Activated CD8-positive, alpha-beta T cell treated with anti-CD3 and anti-CD28 coated beads, Interleukin-2, amount 10 ng/mL, durations not matched to agents 7 days and 5 days (primary cell): ENCODE results near the gene EPHA6. TPM values are rescaled to one million over a fixed set of nuclear protein-coding genes. Genes with fewer than 3 reads are reported as not detected.

ENCODE experiments used
- ATAC-seq: fragments of 150-1000 bp; cut with Tn5 transposase; one replicate; pipeline ENCODE4 v1.10.0; 2021; ENCODE audit warnings: moderate library complexity
- CTCF ChIA-PET: fragments of 350-600 bp; sonication (Branson Sonifier 250); formaldehyde crosslinking; loops from one replicate; lab custom pipeline; 2021; ENCODE audit warnings: antibody characterized with exemption; lab: Charles Lee
- POLR2A ChIA-PET: fragments of 350-600 bp; sonication (Branson Sonifier 250); formaldehyde crosslinking; loops from one replicate; lab custom pipeline; 2021; ENCODE audit warnings: antibody characterized with exemption; lab: Charles Lee
- DNase-seq: peaks from one replicate; pipeline ENCODE4 v3.0.0-alpha.2; 2020
- H3K27ac Mint-ChIP-seq: one replicate; pipeline ENCODE4 v1.8.0; 2021; ENCODE audit warnings: mild to moderate bottlenecking, mixed read lengths
- H3K27me3 Mint-ChIP-seq: one replicate; pipeline ENCODE4 v1.8.0; 2021; ENCODE audit warnings: low read depth, mixed read lengths
- H3K36me3 Mint-ChIP-seq: one replicate; pipeline ENCODE4 v1.8.0; 2021; ENCODE audit warnings: low read depth, mixed read lengths
- H3K4me1 Mint-ChIP-seq: one replicate; pipeline ENCODE4 v1.8.0; 2021; ENCODE audit warnings: low read depth, mixed read lengths
- H3K4me3 Mint-ChIP-seq: one replicate; pipeline ENCODE4 v1.8.0; 2021; ENCODE audit warnings: mild to moderate bottlenecking, mixed read lengths
- H3K9me3 Mint-ChIP-seq: one replicate; pipeline ENCODE4 v1.8.0; 2022; ENCODE audit warnings: mixed read lengths; ENCODE audit not compliant: insufficient read depth
- total RNA-seq, 2 experiments: library from RNA; stranded (reverse); gene quantifications; one replicate each; pipeline ENCODE4 v1.2.3, GENCODE V29; 2021

EPHA6 gene
- total RNA-seq, 2 experiments from 2014 or later, result not detected

DNA sequence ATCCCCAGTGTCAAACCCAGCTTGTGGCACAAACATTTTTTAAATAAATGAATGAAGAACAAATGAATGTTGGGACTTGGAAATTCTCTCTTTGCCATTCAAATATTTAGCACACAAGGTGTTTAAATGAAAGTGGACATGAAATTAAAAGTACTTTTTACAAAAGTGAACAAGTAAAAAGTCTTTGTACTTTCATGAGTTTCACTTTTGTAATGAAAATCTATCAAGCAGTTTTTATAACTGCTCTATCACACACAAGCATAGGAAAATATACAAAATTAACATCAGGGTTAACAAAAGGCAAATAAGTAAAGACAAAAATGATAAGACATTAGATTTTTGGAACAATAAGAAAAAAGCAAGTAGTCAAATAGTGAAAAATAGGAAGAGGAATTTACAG is 866.3 kb downstream of the EPHA6 start:
- Mint-ChIP-seq H3K9me3 (no peaks in the 10 kb centered on the region), H3K4me3 (no peak overlapping the region), H3K27me3 (peaks cover 3% of the 10 kb centered on the region), H3K4me1 (no peaks in the 10 kb centered on the region), H3K27ac (no peak overlapping the region), H3K36me3 (no peaks in the 10 kb centered on the region)
- ChIA-PET POLR2A (no interaction called here), CTCF (no interaction called here)
- no peak for ATAC-seq
- no peak for DNase-seq

DNA sequence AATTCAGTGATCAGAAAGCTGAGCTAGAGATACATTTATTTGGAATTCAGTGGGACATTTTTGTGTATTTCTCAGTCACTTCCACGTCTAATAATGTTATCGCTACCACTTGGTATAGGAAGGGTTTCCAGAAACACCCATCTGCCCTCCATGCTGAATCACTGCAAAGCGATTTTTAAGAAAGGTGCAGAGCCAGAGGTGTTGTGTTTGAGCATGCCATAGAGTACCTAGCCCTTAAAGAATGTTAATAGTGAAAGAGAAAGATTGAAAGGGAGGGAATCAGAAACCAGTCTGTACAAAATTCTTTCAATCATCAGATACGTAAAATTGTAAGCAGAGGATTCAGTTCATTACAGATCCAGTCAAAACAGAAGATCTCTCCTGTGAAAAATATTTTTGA is 870.1 kb downstream of the EPHA6 start:
- no peak overlapping the region for H3K27ac Mint-ChIP-seq
- no peaks in the 10 kb centered on the region for H3K9me3 Mint-ChIP-seq
- CTCF ChIA-PET, result no interaction called here
- H3K27me3 Mint-ChIP-seq, result no peaks in the 10 kb centered on the region
- no peak for ATAC-seq
- H3K4me3 Mint-ChIP-seq, result no peak overlapping the region
- POLR2A ChIA-PET, result no interaction called here
- H3K36me3 Mint-ChIP-seq, result no peaks in the 10 kb centered on the region
- DNase-seq, result no peak
- no peaks in the 10 kb centered on the region for H3K4me1 Mint-ChIP-seq

DNA sequence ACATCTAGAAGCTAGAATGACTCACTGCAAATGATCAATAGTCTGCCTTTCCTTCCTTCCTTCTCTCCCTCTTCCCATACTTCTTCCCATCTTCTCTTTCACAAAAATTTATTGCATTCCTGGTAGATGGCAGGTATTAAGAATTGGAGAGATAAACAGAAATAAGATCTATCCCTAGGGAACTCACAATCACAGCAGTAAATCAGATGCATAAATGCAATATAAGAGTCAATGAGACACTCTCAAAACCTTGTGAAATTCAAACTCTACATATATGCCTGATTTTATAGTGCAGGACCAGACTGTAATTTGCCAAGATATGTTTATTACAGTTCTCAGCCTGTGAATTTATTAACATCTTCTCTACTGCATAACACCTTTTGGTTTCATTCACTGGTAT is 871.9 kb downstream of the EPHA6 start:
- H3K36me3 Mint-ChIP-seq, result no peaks in the 10 kb centered on the region
- ChIA-PET POLR2A (no interaction called here), CTCF (interaction anchor here (1.0 kb wide), 1 partner anchor 33 kb away, joined by 3 read pairs; no protein-coding TSS in a partner anchor)
- no peak for ATAC-seq
- no peak overlapping the region for H3K27ac Mint-ChIP-seq
- H3K4me3 Mint-ChIP-seq, result no peak overlapping the region
- no peaks in the 10 kb centered on the region for H3K9me3 Mint-ChIP-seq
- DNase-seq, result no peak
- H3K4me1 Mint-ChIP-seq, result no peaks in the 10 kb centered on the region
- no peaks in the 10 kb centered on the region for H3K27me3 Mint-ChIP-seq

DNA sequence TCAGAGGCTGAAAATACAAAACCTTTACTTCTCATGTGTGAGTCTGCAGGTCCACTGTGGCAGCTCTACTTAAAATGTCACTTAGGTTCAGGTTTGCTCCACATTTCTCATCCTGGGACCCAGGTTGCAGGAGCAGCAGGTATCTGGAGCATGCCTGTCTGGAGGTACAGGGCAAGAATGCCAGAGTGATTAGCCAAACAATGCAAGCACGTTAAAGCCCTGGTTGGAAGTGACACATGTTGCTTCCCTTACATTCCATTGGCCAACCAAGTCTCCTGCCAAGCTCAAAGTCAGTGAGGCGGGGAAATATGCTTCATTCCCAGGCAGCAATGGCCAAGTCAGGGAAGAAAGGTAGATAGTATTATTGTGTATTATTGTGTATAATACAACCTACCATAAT is 873.3 kb downstream of the EPHA6 start:
- ChIA-PET POLR2A (no interaction called here), CTCF (no interaction called here)
- no peak for DNase-seq
- Mint-ChIP-seq H3K36me3 (no peaks in the 10 kb centered on the region), H3K4me1 (no peaks in the 10 kb centered on the region), H3K27me3 (no peaks in the 10 kb centered on the region), H3K4me3 (no peak overlapping the region), H3K9me3 (no peaks in the 10 kb centered on the region), H3K27ac (no peak overlapping the region)
- no peak for ATAC-seq

DNA sequence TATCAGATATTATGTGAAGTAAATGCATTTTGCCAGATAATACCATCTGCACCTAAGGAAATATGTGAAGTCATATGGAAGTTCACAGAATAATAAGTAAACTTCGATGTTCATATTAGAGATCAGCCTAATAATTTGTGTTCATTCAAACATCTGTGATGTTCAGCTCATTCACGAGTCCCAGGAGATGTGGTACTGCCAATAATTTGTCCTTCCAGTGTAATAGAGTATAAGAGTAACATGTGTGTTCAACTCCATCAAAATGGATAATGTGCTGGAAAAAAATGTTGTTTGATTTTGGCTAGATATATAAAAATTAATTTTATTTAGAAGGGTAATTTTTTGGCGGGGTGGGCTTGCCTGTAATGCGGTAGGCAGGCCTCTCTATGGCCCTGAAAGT is 874.7 kb downstream of the EPHA6 start:
- Mint-ChIP-seq H3K36me3 (no peaks in the 10 kb centered on the region), H3K4me1 (no peaks in the 10 kb centered on the region), H3K27ac (no peak overlapping the region), H3K4me3 (no peak overlapping the region), H3K27me3 (no peaks in the 10 kb centered on the region), H3K9me3 (no peaks in the 10 kb centered on the region)
- ATAC-seq (no peak), DNase-seq (no peak)
- ChIA-PET CTCF (no interaction called here), POLR2A (no interaction called here)

DNA sequence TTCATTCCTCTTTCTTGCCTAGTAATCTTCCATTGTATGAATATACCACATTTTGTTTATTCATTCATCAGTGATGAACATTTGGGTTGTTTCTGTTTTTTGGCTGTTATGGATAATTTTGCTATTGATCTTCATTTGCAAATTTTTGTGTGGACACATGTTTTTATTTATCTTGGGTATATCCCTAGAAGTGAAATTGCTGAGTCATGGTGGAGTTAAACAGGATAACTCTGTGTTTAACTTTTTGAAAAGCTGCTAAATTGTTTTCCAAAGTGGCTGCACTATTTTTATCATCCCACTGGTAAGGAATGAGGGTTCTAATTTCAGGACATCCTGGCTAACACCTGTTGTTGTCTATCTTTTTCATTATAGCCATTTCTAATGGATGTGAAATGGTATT is 875.6 kb downstream of the EPHA6 start:
- DNase-seq (no peak), ATAC-seq (no peak)
- Mint-ChIP-seq H3K4me1 (no peaks in the 10 kb centered on the region), H3K27ac (no peak overlapping the region), H3K9me3 (no peaks in the 10 kb centered on the region), H3K27me3 (no peaks in the 10 kb centered on the region), H3K4me3 (no peak overlapping the region), H3K36me3 (no peaks in the 10 kb centered on the region)
- ChIA-PET POLR2A (no interaction called here), CTCF (no interaction called here)

DNA sequence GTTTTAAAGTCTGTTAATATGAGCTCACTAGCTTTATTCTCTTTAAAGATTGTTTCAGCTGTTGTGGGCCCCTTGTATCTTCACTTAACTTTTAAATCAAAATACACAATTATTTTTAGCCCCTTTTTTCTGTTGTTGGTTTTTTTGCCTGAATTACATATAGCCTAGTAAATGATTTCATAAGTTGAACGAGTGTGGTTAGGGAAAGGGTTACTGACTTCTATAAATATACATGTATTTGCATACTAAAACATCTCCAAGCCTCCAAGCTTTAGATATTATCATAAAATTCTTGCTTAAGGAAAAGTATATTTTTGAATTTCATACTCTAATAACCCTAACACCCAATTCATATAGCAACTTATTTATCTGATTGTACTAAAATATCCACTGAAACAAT is 877.0 kb downstream of the EPHA6 start:
- DNase-seq, result no peak
- Mint-ChIP-seq H3K27ac (no peak overlapping the region), H3K4me3 (no peak overlapping the region), H3K27me3 (no peaks in the 10 kb centered on the region), H3K36me3 (no peaks in the 10 kb centered on the region), H3K4me1 (no peaks in the 10 kb centered on the region), H3K9me3 (no peaks in the 10 kb centered on the region)
- ChIA-PET CTCF (no interaction called here), POLR2A (no interaction called here)
- no peak for ATAC-seq

DNA sequence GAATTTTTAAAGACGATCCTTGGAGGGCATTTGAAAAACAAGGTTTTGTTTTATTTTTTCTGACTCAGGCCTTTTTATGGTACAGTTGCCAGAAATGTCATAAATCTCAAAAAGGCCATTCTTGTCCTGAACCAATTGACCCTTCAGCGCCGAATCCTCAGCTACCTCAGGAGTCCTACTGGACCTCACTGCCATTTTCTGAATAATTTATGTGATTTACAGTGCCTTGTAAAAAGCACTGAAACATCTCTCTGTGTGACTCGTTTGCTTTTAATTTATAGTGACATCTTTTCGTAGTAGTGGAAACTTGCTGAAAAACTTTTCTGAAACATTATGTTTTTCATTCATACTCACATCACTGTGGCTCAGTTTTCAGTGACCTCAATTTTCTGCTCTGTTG is 878.0 kb downstream of the EPHA6 start:
- Mint-ChIP-seq H3K27ac (no peak overlapping the region), H3K36me3 (no peaks in the 10 kb centered on the region), H3K27me3 (no peaks in the 10 kb centered on the region), H3K9me3 (no peaks in the 10 kb centered on the region), H3K4me1 (no peaks in the 10 kb centered on the region), H3K4me3 (no peak overlapping the region)
- POLR2A ChIA-PET, result no interaction called here
- CTCF ChIA-PET, result no interaction called here
- DNase-seq (no peak), ATAC-seq (no peak)

DNA sequence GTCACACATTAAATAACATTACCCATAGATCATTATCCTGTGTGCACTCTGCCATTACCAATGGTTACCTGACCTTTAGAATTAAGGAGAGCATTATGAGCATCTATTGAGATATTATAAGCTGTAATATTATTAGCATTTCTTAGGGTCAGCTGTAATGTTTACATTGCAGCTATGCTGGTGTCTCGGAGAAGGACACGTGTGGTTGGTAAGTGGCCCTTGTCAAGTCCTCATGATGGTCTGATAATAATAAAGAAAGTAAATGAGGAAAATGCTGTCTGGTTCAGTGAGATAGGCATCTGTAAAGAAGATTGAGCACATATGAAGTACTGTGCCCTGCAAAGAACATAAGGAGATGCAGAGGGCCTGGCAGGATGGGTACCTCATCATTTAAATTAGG is 878.4 kb downstream of the EPHA6 start:
- DNase-seq (no peak), ATAC-seq (no peak)
- POLR2A ChIA-PET, result no interaction called here
- no peaks in the 10 kb centered on the region for H3K4me1 Mint-ChIP-seq
- no peak overlapping the region for H3K27ac Mint-ChIP-seq
- H3K9me3 Mint-ChIP-seq, result no peaks in the 10 kb centered on the region
- H3K4me3 Mint-ChIP-seq, result no peak overlapping the region
- H3K36me3 Mint-ChIP-seq, result no peaks in the 10 kb centered on the region
- CTCF ChIA-PET, result no interaction called here
- H3K27me3 Mint-ChIP-seq, result no peaks in the 10 kb centered on the region

DNA sequence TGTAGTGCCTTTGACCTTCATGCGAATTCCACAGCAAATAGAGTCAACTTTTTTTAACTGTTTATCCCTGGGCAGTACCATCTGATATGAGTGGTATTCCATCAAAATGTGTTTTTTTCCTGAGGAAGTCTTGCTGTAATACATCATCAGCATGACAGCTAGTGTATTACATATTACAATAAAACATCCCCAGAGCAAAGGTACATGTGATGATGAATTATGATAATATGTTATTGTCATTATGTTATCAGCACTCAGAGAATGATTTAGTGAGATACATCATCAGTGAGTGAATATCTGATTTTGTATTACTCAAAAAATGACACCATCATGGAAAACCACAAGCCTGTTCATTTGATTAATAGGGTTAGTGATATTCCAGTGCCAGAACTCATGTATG is 880.5 kb downstream of the EPHA6 start:
- CTCF ChIA-PET, result no interaction called here

DNA sequence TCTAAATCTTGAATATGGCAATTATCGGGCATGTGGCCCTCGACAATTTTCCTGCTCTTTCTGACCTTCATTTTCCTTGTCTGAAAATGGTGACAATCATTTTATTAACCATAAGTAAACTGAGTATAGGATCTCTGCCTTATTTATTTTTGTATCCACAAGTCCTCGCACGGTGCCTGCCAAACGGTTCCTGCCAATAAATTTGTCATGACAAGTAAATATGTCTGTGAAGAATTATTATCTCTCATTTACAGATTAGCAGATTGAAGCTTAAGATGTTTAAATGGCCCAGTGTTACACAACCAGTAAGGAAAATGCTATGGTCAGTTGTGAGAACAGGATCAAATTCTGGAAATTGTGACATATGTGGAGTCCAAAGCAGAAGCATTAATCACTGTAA is 884.3 kb downstream of the EPHA6 start:
- ATAC-seq, result no peak
- Mint-ChIP-seq H3K36me3 (no peaks in the 10 kb centered on the region), H3K27me3 (peaks cover 3% of the 10 kb centered on the region), H3K4me1 (no peaks in the 10 kb centered on the region), H3K4me3 (no peak overlapping the region), H3K9me3 (no peaks in the 10 kb centered on the region), H3K27ac (no peak overlapping the region)
- ChIA-PET POLR2A (no interaction called here), CTCF (interaction anchor here (0.8 kb wide), 1 partner anchor 21 kb away, joined by 3 read pairs; no protein-coding TSS in a partner anchor)
- no peak for DNase-seq

More for the DNA sequence above, 880.5 kb downstream of the EPHA6 start:
- no peaks in the 10 kb centered on the region for H3K36me3 Mint-ChIP-seq
- POLR2A ChIA-PET, result no interaction called here
- no peaks in the 10 kb centered on the region for H3K9me3 Mint-ChIP-seq
- H3K27me3 Mint-ChIP-seq, result no peaks in the 10 kb centered on the region
- no peaks in the 10 kb centered on the region for H3K4me1 Mint-ChIP-seq
- ATAC-seq, result no peak
- H3K4me3 Mint-ChIP-seq, result no peak overlapping the region
- H3K27ac Mint-ChIP-seq, result no peak overlapping the region
- no peak for DNase-seq

DNA sequence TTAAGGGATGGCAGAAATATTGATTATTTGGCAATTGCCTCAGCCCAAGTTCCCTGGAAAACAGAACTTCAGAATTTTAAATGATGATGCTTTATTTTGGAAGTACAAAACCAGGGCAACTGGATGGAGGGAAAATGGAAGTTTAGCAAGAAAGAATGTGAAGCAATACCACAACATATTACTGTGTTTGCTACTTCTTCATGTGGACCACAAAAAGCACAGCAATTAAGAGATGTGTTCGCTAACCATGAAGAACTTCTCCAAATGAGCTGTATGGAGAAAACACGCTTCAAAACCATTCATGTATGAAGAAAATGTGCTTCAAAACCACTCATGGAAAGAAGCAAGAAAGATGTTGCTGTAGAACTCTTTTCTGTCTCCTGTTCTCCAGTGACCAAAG is 885.5 kb downstream of the EPHA6 start:
- Mint-ChIP-seq H3K4me1 (no peaks in the 10 kb centered on the region), H3K4me3 (no peak overlapping the region), H3K27ac (no peak overlapping the region), H3K36me3 (no peaks in the 10 kb centered on the region), H3K27me3 (peaks cover 3% of the 10 kb centered on the region), H3K9me3 (no peaks in the 10 kb centered on the region)
- ATAC-seq (no peak), DNase-seq (no peak)
- POLR2A ChIA-PET, result no interaction called here
- CTCF ChIA-PET, result no interaction called here

DNA sequence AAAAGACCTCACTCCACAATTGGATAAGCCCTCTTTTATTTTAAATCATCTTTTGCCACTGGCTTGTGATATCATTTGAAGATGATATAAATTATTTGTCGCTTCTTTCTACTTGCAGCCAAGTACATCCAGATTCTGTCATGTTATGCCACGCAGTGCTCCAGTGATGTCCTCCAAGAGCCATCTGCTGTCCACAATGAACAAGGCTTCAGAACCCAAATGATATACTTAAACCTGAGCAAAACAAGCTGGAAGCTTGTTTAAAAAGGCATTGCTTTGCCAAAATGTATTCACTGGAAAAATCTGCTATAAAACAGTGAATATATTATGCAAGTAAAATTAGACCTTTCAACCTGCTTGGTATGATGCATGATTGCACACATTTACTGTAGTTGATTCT is 891.4 kb downstream of the EPHA6 start:
- DNase-seq (no peak), ATAC-seq (no peak)
- ChIA-PET CTCF (no interaction called here), POLR2A (no interaction called here)
- H3K27ac Mint-ChIP-seq, result no peak overlapping the region
- H3K4me1 Mint-ChIP-seq, result no peaks in the 10 kb centered on the region
- no peak overlapping the region for H3K4me3 Mint-ChIP-seq
- peaks cover 5% of the 10 kb centered on the region for H3K27me3 Mint-ChIP-seq
- H3K9me3 Mint-ChIP-seq, result no peaks in the 10 kb centered on the region
- no peaks in the 10 kb centered on the region for H3K36me3 Mint-ChIP-seq
